GM19452 (cell line): ENCODE measurements around the gene TBC1D22A.

Source experiments
- ATAC-seq: cut with Tn5 transposase; IDR thresholded peaks from one replicate; pipeline ENCODE4 v1.9.1; 2021; ENCODE audit not compliant: unreplicated experiment

The TBC1D22A gene

GRCh38 chr22:47201996-47202818 lies 439.8 kb downstream of the TBC1D22A start:
- ATAC-seq: no peak

GRCh38 chr22:47202819-47203553 lies 440.5 kb downstream of the TBC1D22A start:
- no peak for ATAC-seq

- ATAC-seq: no peak
Measured at GRCh38 chr22:47203554-47203991, 441.1 kb downstream of the TBC1D22A start.

DNA sequence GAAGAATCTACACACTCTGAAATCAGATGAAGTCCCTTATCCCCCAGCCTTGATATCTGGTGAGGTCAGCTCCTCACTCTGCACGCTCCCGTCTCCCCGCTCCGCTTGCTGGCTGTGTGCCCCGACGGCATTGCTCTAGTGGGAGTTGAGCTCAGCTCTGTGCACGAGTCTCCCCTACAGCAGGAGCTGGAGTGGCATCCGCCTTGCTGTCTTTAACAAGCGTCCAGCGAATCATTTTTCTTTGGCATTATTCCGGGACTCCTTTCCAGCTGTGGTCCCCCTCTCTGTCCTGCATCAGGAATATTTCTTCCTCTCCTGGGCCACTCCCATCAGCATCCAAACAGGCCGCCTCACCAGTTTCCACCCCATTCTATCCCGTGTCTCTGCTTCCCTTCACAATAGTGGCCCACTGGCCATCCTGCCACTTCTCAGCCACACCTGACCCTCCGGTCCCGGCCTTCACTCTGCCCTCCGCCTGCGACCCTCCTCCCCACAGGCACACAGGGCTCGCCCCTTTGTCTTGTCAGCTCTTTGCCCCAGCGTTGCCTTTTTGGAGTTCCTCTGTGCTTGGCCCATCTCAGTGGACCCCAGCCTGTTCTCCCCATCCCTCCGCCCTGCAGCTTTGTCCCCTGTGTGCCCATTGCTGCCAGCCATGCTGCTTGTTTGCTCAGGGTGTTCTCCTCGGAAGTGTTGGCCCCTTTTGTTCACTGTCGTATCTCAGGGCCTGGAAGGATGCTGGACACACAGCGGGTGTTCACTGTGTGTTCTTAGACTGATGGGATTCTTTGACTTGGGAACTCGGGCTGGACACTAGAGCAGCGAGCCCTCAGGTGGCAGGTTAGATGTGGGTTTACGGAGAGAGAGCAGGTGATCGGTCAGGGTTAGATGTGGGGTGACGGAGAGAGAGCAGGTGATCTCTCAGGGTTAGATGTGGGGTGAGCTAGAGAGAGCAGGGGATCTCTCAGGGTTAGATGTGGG lies 441.8 kb downstream of the TBC1D22A start:
- ATAC-seq: no peak

DNA sequence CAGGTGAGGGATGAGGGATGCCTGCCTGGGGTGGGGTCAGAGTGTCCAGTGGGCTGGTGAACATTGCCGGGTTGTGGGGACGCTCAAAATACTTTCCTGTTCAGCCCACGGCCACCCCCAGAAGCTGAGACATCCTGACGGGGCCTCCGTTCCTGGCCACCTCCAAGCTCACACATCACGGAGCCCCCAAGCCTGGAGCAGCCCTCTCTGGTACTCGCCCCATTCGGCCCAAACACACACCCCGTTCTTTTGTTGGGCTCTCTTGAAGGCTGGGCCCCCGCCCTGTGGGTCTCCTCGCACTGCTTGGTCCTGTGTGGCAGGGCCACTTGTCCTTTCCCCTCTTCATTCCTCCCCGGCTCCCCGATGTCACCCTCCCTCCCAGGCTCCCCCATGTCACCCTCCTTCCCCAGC lies 442.6 kb downstream of the TBC1D22A start:
- ATAC-seq: no peak

DNA sequence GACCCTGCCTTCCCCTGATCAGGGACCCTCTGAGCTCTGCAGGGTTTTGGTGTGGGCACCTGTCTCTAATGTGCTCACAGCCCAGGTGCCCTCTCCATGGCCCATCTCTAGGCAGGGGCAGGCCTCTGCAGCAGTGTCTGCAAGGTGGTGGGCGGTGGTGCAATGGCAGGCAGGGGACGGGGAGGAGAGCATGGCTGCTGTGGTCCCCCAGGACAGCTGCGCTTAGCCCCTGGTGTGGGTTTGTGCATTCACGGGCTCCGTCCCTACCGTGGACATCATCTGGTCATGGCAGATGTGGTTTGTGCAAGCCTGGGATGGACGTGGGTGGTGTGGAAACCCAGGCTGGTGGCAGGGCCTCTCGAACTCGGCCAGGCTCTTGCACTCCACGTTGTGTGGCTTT lies 443.1 kb downstream of the TBC1D22A start:
- ATAC-seq: no peak

DNA sequence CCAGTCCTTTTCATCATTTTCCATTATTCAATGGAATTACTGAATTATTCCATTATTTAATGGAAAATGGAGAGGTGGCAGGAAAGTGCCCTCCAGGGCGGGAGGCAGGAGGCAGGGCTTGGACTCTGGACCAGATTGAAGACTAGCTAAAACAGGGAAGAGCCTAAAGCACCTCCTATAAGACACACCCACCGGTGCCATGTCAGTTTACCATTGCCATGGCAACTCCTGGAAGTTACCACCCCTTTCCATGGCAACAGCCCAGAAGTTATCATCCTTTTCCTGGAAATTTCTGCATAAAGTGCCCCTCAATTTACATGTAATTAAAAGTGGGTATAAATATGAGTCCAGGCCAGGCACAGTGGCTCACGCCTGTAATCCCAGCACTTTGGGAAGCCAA lies 443.7 kb downstream of the TBC1D22A start:
- no peak for ATAC-seq

DNA sequence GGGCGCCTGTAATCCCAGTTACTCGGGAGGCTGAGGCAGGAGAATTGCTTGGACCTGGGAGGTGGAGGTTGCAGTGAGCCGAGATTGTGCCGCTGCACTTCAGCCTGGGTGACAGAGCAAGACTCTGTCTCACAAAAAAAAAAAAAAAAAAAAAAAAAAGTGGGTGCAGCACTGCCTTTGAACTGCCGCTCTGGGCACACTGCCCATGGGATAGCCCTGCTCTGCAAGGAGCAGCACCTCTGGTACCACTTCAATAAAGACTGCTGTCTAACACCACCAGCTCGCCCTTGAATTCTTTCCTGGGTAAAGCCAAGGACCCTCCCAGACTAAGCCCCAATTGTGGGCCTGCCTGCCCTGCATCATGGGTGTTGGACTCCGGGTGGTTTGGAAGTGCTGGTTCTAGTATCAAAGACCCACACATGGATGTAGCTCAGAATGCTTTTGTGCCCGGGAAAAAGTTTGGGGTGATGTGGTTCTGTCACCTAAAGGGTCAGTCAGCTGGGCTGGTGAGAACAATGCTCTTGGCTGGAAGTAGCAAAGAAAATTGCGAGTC lies 444.3 kb downstream of the TBC1D22A start:
- ATAC-seq: no peak

- no peak for ATAC-seq
Measured at GRCh38 chr22:47207387-47207786, 444.9 kb downstream of the TBC1D22A start.

DNA sequence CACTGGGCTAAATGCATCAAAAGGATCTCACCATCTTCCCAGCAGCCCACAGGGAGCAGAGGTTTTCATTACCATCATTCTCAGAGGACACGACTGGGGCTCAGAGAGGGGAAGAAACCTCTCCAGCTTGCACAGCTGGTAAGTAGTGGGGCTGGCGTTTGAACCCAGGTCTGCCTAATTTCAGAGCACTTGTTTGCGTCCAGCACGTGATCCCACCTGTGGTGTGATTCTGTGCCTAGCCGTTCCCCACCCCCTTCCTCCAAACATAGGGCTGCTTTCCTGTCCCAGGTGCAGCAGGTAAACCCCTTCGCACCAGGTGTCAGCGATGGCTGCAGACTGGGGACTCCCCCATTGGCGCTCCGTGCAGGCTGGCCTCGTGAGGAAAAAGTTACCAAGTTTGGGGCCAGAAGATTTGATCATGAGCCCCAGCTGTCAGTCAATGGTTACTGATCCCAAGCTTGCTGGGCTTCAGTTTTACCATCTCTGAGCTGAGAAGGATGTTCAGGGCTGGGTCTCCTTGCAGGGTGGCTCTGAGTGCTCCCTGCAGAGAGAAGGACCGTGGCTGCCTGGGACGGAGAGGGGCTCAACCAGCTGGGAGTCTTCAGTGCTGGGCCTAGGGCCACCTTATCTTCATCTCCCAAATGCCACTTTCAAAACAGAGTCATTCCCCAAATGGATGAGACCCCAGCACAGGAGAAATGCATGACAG lies 445.6 kb downstream of the TBC1D22A start:
- no peak for ATAC-seq

- ATAC-seq: no peak
Measured at GRCh38 chr22:47208630-47209029, 446.2 kb downstream of the TBC1D22A start.

- ATAC-seq: no peak
Measured at GRCh38 chr22:47209040-47209514, 446.6 kb downstream of the TBC1D22A start.

DNA sequence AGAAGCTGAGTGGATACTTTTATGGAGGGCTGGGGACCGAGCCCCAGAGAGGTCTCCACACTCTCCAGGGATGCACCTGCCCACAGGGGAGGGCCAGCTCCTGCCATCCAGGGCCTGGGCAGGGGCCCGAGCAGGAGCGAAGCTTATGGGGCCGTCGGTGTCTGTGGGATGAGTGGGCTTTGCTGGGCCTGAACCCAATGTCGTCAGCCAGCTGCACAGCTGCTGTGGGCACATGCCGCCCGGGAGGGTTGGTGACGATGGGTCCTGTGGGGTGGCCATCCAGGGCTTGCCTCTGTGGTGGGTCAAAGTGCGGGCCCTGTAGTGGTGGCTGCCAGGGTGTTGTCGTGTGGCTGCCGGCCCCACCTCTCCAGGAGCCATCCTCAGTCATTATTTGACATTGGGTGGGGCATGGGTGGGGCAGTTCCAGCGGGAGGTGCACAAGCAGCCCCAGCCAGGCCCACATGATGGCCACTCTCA lies 447.1 kb downstream of the TBC1D22A start:
- no peak for ATAC-seq

GRCh38 chr22:47210112-47210657 lies 447.7 kb downstream of the TBC1D22A start:
- ATAC-seq: no peak

GRCh38 chr22:47210686-47211085 lies 448.2 kb downstream of the TBC1D22A start:
- no peak for ATAC-seq

DNA sequence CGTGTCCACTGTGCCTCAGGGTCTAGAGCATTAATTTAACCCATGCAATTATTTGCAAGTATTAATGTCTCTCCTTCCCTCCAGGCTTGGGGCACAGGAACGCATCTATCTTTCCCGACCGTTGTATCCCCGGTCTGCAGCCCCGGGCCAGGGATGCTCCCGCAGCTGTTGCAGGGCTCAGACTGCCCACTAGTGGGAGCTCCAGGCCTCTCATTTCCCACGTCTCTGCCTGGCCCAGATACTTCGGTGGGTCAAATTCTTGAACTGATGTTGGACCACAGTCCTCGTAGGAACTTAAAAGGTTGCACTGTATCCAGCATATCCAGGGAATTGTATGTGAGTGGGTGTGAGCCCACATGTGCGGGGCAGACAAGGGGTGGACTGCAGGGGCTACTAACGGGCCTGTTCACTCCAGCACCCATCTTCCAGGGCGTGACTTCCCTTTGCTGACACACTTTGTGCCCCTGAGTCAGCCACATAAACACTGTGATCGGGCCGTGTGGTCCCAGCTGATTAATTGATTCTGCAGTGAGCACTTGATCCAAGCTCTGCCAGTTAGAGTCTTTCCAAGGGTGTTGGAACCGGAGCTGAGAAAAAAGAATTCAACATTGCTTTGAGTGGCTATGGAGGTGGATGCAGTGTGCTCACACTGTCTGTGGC lies 451.3 kb downstream of the TBC1D22A start:
- ATAC-seq: no peak

DNA sequence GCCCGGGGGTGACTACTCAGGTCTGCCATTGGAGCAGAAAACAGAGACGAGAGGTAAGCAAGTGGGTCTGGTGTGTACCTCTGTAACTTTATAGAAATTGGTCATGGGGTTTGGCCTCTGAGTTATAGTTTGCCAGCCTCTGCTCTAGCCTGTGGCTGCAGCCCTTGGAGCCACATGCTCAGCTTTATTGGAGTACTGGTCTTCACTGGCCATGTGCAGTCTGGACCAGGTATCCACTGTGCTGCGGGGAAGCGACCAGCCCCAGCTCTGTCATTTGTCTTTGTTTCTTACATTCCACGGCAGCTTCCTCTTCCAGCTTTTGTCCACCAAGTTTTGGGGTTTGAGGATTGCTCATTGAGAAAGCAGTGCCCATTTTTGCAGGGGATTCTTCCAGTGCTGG lies 453.4 kb downstream of the TBC1D22A start:
- ATAC-seq: no peak

- ATAC-seq: no peak
Measured at GRCh38 chr22:47218671-47219070, 456.2 kb downstream of the TBC1D22A start.

DNA sequence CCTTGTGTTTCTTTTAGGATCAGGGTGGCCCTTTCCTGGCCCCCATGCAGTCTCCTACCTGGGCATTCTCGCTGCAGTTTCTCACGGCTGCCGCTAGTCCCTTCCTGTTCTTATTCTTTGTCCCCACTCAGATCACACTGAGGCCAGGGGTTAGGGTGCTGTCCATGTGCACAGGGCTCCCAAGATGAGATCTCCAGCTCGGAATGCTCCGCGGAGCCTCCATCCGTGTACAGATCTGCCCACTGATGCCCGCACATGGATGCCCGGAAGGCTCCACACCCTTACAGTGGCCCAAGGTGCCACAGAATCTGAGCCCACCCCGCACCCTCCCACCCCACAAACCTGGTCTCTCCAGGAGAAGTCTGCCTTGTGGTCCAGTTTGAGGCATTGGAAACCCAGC lies 457.3 kb downstream of the TBC1D22A start:
- no peak for ATAC-seq
